ENCODE measurements around the gene DGKI.
A peak's percentile ranks its signal among the peaks of the same experiment; 100 is the strongest.

Gene DGKI

GRCh38 chr7:137635874-137636273 is 210.9 kb downstream of the DGKI start:
- DNase-seq, result no peak

- DNase-seq, result no peak
Observed at GRCh38 chr7:137635132-137635531, 211.6 kb downstream of the DGKI start.

DNA sequence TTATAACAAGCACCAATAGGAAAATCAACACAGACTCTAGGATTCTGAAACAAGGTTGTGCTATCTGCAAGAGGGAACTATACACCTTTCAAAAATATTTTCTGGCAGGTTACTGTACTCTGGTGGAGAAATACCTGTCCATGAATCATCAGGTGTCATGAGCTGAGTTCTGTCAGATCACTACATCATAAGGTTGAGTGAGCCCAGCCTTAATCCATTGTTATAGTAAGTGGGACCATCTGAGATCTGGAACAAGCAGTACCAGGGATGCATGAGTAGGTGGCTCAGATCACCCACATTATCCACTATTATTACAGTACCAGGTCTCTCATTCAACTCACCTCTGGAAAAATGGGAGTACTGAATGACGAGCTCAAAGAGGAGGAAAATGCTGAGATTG is 212.4 kb downstream of the DGKI start:
- no peak for DNase-seq

- no peak for DNase-seq
Observed at GRCh38 chr7:137633133-137633532, 213.6 kb downstream of the DGKI start.

DNA sequence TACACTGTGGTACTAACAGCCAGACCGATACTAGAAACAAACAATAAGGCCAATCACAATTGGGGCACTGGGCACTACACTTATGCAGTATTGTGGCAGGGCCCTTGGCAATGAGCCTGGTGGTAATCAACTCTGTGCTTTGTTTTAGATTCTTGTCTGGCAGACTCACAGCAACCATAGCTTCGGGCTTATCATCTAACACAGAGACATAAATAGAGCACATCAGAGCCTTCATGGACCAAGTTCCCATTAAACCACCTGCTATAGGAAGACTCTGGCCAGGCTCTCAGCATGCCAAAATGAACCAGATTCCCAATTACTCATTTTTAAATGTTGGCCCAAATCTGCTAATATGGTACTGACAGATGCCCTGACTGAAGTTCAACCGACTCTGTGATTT is 218.6 kb downstream of the DGKI start:
- DNase-seq, result no peak

DNA sequence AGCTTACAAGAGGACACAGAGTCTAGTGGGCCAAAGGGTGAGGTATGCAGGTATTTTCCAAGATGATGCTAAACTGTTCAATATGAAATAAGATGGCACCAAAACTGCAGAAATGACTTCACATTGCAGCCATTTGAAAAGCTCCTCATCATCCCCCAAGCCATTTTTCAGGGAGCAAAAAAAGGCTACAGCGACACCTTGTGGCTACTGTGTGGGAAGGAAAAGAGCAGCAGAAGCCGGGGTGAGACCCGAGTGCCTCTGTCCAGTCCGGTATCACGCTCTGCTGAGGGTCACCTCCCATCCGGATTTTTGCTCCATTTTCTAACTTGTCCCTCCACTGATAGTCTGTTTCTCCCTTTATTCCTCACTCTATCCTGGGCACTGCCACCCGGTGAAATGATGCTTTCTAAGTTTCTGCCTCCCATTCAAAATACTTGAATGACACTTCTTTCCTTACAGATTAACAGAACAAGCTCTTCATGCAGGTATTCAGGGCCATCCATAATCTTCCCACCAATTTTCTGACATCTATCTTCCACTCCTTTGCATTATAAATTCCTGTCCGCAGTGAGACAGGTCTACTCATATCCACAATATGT is 220.2 kb downstream of the DGKI start:
- DNase-seq, result peak; percentile 45

DNA sequence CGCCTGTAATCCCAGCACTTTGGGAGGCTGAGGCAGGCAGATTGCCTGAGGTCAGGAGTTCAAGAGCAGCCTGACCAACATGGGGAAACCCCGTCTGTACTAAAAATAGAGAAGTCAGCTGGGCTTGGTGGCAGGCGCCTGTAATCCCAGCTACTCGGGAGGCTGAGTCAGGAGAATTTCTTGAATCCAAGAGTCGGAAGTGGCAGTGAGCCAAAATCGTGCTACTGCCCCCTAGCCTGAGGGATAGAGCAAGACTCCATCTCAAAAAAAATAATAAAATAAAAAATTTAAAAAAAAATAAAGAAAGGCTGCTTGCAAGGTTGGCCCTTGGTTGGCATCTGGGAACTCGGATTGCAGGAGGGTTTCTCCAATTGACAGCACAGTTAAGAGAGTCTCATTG is 221.6 kb downstream of the DGKI start:
- no peak for DNase-seq

DNA sequence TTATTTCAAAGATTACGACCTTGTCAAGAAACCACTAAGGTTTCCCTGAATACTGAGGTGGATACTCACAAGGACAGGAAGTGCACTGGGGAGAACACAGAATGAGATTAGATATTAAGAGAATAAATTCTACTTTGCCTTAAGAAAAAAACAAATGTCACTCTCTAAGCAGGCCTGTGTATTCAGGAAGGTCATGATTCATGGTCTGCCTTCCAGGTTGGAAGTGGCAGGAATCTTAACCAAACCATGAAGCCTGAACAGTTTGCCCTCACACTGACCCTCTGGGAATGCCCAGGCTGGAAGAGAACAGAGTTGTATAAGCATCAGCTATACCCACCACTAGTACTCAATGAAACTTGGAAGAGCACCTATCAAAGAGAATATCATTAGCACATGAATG is 227.6 kb downstream of the DGKI start:
- no peak for DNase-seq

- no peak for DNase-seq
Observed at GRCh38 chr7:137618748-137619147, 228.0 kb downstream of the DGKI start.

DNA sequence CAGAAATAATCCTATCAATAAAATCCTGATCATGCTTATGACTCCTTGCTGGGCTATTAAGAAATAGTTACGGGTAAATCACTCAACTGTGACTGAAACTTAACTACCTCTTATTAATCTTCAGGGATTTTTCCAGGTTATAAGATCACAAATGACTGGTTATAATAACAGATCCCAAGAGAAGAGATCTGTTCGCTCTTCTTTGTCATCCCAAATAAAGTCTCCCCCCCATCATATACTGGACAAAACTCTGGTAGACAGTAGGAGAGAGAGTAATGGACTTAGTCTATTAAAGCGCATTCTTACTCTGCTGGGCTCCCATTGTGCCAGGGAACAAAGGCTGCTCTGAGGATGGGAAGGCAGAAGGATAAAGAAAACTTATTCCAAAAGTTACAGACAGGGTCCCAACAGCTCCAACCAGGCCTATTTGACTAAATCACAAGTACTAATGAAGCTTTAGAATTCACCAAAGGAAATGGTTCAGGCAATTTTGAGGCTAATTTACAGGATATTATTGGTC is 233.7 kb downstream of the DGKI start:
- no peak for DNase-seq

- DNase-seq, result no peak
Observed at GRCh38 chr7:137611606-137612005, 235.2 kb downstream of the DGKI start.

GRCh38 chr7:137609500-137609899 is 237.3 kb downstream of the DGKI start:
- no peak for DNase-seq

- no peak for DNase-seq
Observed at GRCh38 chr7:137606061-137606674, 240.6 kb downstream of the DGKI start.

DNA sequence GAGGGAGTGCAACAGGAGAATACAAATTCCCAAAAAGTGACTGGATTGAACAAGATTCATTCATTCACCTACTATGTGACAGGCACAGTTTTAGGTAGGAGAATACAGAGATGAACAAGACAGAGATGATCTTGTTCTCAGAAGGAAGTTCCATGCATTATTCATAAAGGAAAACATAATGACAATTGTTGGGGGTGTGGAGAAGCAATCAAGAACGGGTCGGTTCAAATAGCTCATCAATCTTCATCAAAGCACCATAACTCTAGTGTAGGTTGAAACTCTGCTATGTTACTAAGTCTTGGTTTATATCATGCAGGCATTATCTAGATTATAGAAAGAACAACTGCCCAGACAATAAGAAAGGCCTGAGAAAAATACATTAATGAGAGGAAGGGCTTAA is 243.7 kb downstream of the DGKI start:
- no peak for DNase-seq

DNA sequence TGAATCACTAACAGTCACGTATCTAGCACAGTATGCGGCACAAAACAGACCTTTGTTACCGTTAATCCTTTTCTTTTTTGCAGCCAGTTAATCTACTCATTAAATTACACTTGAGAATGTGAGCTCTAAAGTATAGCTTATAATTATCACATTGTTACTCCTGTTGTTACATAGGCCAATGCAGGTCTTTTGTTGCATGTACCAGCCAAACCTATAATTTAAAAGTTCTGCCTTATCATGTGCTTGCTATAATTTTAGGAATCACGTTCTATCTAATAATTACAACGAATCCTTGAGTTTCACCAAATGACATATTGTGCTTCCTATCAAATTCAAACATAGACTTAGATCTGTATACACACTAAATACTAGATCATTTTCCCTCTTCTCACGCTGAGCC is 245.1 kb downstream of the DGKI start:
- no peak for DNase-seq

GRCh38 chr7:137597856-137598255 is 248.9 kb downstream of the DGKI start:
- no peak for DNase-seq

GRCh38 chr7:137593115-137593711 is 253.6 kb downstream of the DGKI start:
- no peak for DNase-seq

DNA sequence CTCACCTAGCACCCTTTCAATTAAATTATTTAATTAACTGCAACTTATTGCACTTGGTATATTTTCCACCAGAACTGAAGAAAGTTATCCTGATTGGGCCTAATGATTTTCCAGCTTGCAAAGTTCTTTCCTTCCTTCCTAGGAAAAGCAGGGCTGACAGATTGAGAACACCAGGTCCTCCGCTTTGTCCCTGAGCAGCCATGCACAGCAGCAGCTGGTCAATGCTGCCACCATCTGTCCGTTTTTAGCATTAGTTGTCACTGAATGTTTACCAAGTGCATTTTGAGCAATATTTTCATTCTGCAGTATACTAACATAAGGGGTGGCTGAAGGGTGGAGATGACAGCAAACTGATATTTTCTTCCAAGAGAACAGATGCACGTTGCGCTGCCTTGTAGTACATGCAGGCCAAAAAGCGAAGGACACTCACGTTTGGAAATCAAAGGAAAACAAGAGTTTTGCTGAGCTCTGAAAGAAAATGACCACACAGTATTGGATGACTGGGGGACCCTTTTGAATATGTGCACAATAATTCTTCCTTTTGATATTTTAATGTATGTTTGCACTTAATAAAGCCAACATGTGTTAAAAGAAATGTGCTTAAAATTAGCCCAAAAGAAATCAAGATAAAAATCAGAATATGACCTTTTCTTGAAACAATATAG is 254.4 kb downstream of the DGKI start:
- no peak for DNase-seq

DNA sequence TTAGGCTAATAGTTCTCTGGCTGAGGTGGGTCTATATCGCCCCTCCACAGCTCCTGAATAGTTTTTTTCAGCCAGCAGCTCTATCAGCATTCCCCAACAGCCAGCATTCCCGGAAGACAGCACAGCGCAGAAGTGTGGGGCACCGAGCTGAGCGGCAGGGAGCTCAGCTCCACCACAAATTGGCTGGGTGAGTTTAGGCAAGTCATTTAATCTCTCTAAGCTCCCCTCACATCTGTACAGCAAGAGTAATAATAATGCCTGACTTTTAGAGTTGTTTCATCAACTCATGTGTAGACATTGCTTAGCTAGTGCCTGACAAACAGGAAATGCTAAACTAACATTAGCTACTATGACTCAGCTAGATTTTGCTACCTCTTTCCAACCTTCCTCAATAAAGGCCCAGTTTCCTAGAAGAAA is 255.3 kb downstream of the DGKI start:
- DNase-seq, result no peak

DNA sequence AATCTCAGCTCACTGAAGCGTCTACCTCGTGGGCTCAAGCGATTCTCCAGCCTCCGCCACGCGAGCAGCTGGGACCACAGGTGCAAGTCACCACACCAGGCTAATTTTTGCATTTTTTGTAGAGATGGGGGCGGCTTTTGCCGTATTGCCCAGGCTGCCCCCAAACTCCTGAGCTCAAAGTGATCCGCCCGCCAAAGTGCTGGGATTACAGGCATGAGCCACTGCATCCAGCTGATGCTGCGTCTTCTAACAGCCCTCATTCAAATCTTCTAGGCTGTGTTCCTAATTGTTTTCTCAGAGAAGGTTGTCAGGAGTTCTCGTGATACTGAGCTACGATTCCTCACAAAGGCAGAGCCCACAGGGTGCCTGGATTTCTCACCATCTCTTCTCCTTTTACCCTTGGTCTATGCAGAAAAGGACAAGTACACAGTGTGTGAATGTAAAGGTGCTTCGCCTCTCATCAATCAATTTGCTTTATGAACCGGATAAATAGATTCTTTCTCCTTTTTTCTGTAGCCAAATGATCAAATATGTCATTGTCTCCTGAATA is 255.9 kb downstream of the DGKI start:
- no peak for DNase-seq

- DNase-seq, result no peak
Observed at GRCh38 chr7:137590071-137590755, 256.6 kb downstream of the DGKI start.

- DNase-seq, result no peak
Observed at GRCh38 chr7:137587326-137587725, 259.4 kb downstream of the DGKI start.

GRCh38 chr7:137585591-137585990 is 261.2 kb downstream of the DGKI start:
- no peak for DNase-seq
